Neuronal stem cell (in vitro differentiated cells): ENCODE measurements around the gene PSMA8.
"Not testable (repeated sequence)": the region's sequence is repeated elsewhere in the genome, so short reads cannot be mapped to it uniquely, and the experiment has no call there.

Experiments used
- DNase-seq: peaks from one replicate; pipeline ENCODE4 v3.0.0-alpha.2; 2013; ENCODE audit warnings: low spot score
- H2AFZ ChIP-seq: one replicate; pipeline ENCODE4 v1.6.1; 2013; ENCODE audit warnings: mild to moderate bottlenecking, low read length, inconsistent platforms
- H2AK5ac ChIP-seq: 2 replicates; pipeline ENCODE4 v1.6.1; 2013; ENCODE audit warnings: low read depth, mild to moderate bottlenecking, inconsistent platforms, low read length, moderate library complexity, mixed read lengths
- H2BK120ac ChIP-seq: 2 replicates; pipeline ENCODE4 v1.6.1; 2013; ENCODE audit warnings: low read depth, mild to moderate bottlenecking, inconsistent platforms, low read length, moderate library complexity, mixed read lengths
- H2BK12ac ChIP-seq: one replicate; pipeline ENCODE4 v1.6.1; 2013; ENCODE audit warnings: low read length, inconsistent platforms
- H2BK15ac ChIP-seq: 2 replicates; pipeline ENCODE4 v1.6.1; 2013; ENCODE audit warnings: mild to moderate bottlenecking, low read length, inconsistent platforms, mixed read lengths
- H2BK5ac ChIP-seq: one replicate; pipeline ENCODE4 v1.6.1; 2013; ENCODE audit warnings: inconsistent platforms, mild to moderate bottlenecking, low read length, moderate library complexity
- H3K14ac ChIP-seq: one replicate; pipeline ENCODE4 v1.6.1; 2013; ENCODE audit warnings: low read length, inconsistent platforms
- H3K18ac ChIP-seq: 2 replicates; pipeline ENCODE4 v1.6.1; 2013; ENCODE audit warnings: low read length, inconsistent platforms
- H3K23ac ChIP-seq: 2 replicates; pipeline ENCODE4 v1.6.1; 2013; ENCODE audit warnings: low read depth, mild to moderate bottlenecking, mixed read lengths, low read length, inconsistent platforms; ENCODE audit not compliant: poor library complexity
- H3K27ac ChIP-seq: replicated peaks from 3 replicates; pipeline ENCODE4 v1.5.1; 2013; ENCODE audit warnings: low read length, inconsistent platforms
- H3K27me3 ChIP-seq, 3 experiments: 2 replicates each; pipeline ENCODE4 v1.6.1; 2013; ENCODE audit warnings: low read length in 3 of 3, mild to moderate bottlenecking in 2 of 3, inconsistent platforms in 1 of 3, low read depth in 1 of 3, mixed read lengths in 1 of 3, moderate library complexity in 1 of 3; ENCODE audit not compliant: control insufficient read depth in 3 of 3, insufficient read depth in 3 of 3
- H3K36me3 ChIP-seq, 2 donors: replicated peaks in 1 of 2; 2 replicates each; pipeline ENCODE4 v1.6.1; 2013; ENCODE audit warnings: low read length in 2 of 2; ENCODE audit not compliant: control insufficient read depth in 2 of 2, insufficient read depth in 2 of 2
- H3K4ac ChIP-seq: 2 replicates; pipeline ENCODE4 v1.6.1; 2013; ENCODE audit warnings: inconsistent platforms, mild to moderate bottlenecking, low read length, moderate library complexity
- H3K4me1 ChIP-seq, 2 donors: 1 replicate in 1 of 2; 2 replicates in 1 of 2; pipeline ENCODE4 v1.6.1; 2013; ENCODE audit warnings: low read length in 2 of 2, low read depth in 1 of 2; ENCODE audit not compliant: control insufficient read depth in 2 of 2, insufficient read depth in 1 of 2
- H3K4me2 ChIP-seq: one replicate; pipeline ENCODE4 v1.6.1; 2013; ENCODE audit warnings: mild to moderate bottlenecking, low read length, inconsistent platforms; ENCODE audit not compliant: insufficient read depth, poor library complexity, severe bottlenecking
- H3K4me3 ChIP-seq, 2 donors: 2 replicates each; pipeline ENCODE4 v1.5.1; 2013; ENCODE audit warnings: low read length in 2 of 2, mild to moderate bottlenecking in 2 of 2, inconsistent platforms in 1 of 2, moderate library complexity in 1 of 2
- H3K79me1 ChIP-seq: one replicate; pipeline ENCODE4 v1.6.1; 2013; ENCODE audit warnings: low read depth, mild to moderate bottlenecking, inconsistent platforms, low read length, moderate library complexity
- H3K9ac ChIP-seq: one replicate; pipeline ENCODE4 v1.6.1; 2013; ENCODE audit warnings: mild to moderate bottlenecking, low read depth, low read length, inconsistent platforms; ENCODE audit not compliant: poor library complexity
- H3K9me3 ChIP-seq, 2 donors: replicated peaks in 1 of 2; 2 replicates each; pipeline versions ENCODE3 to v1.6.1; 2013; ENCODE audit warnings: low read length in 2 of 2, mild to moderate bottlenecking in 2 of 2, inconsistent platforms in 1 of 2, low read depth in 1 of 2, mixed read lengths in 1 of 2, moderate library complexity in 1 of 2; ENCODE audit not compliant: control insufficient read depth in 2 of 2, insufficient read depth in 1 of 2
- H4K8ac ChIP-seq: one replicate; pipeline ENCODE4 v1.6.1; 2013; ENCODE audit warnings: low read depth, mild to moderate bottlenecking, inconsistent platforms, low read length, moderate library complexity
- H4K91ac ChIP-seq: one replicate; pipeline ENCODE4 v1.6.1; 2013; ENCODE audit warnings: low read length, low read depth, mild to moderate bottlenecking, inconsistent platforms; ENCODE audit not compliant: poor library complexity
- WGBS, 2 donors: extraction: QIAGEN DNeasy Blood & Tissue Kit; methylation state at CpG; one replicate each; pipeline ENCODE4 v1.1.7; 2013; ENCODE audit warnings: missing lambda C conversion rate in 2 of 2, mixed read lengths in 1 of 2; ENCODE audit not compliant: insufficient read length in 2 of 2, insufficient replicate concordance in 1 of 2; ENCODE audit errors: extremely low coverage in 2 of 2; 5-methylcytosine and 5-hydroxymethylcytosine counted together

The PSMA8 gene

DNA sequence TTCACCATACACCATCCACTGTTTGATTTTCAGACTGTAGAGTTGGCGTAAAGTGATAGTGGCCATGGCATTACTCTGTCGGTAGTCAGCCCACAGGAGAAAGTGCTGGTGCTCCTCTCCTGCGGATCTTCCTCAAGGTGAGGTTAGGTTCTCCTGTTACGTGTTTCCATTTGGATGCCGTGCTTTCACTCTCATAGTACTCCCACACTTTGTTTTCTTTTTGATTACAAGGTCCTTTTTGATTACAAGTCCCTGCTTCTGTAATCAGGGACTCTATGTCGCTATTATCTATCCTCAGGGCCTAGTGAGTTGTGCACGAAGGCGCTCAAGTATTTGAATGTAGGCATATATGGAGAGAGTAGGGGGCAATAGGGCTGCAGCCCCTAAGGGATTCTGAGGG, 96.8 kb downstream of the PSMA8 start:
- Histone ChIP-seq H2BK15ac (no peak overlapping the region), H3K36me3 (no peaks in the 10 kb centered on the region), H2AFZ (no peak overlapping the region), H2BK12ac (no peak overlapping the region), H2BK5ac (no peak overlapping the region), H3K4me3 (peak overlapping the region in 1 of 2 donors; percentile 58), H3K18ac (no peak overlapping the region), H3K4me2 (no peak overlapping the region), H2BK120ac (no peak overlapping the region), H3K4ac (no peak overlapping the region), H3K27me3 (peaks cover 0 to 22% (median 9%) of the 10 kb centered on the region in 3 experiments), H3K9ac (no peak overlapping the region), H3K79me1 (no peaks in the 10 kb centered on the region), H4K91ac (no peak overlapping the region), H3K14ac (no peak overlapping the region), H4K8ac (no peak overlapping the region), H2AK5ac (no peak overlapping the region), H3K4me1 (peaks cover 4 to 7% of the 10 kb centered on the region in 2 donors), H3K9me3 (no peaks in the 10 kb centered on the region), H3K23ac (no peak overlapping the region), H3K27ac (no peak overlapping the region)
- WGBS, 2 donors = no CpG with 5 or more reads among the region's 8 CpGs
- DNase-seq = no peak

- Histone ChIP-seq H2AK5ac (no peak overlapping the region), H3K27ac (no peak overlapping the region), H2AFZ (peak overlapping the region; percentile 59), H3K23ac (no peak overlapping the region), H4K91ac (no peak overlapping the region), H2BK120ac (no peak overlapping the region), H3K14ac (no peak overlapping the region), H2BK5ac (no peak overlapping the region), H4K8ac (no peak overlapping the region), H2BK12ac (no peak overlapping the region), H3K4me1 (peaks cover 4 to 7% of the 10 kb centered on the region in 2 donors), H3K9me3 (no peaks in the 10 kb centered on the region), H3K4me3 (no peak overlapping the region), H3K18ac (no peak overlapping the region), H3K79me1 (no peaks in the 10 kb centered on the region), H3K27me3 (peaks cover 0 to 8% (median 0%) of the 10 kb centered on the region in 3 experiments), H2BK15ac (no peak overlapping the region), H3K9ac (no peak overlapping the region), H3K36me3 (no peaks in the 10 kb centered on the region), H3K4me2 (no peak overlapping the region), H3K4ac (no peak overlapping the region)
- DNase-seq = no peak
- no CpG with 5 or more reads among the region's 5 CpGs for WGBS, 2 donors
Measured at GRCh38 chr18:26233208-26233607, 99.5 kb downstream of the PSMA8 start.

- WGBS, 2 donors = no CpG with 5 or more reads among the region's 2 CpGs
- not testable (repeated sequence) for H3K23ac ChIP-seq, H3K14ac ChIP-seq, H3K4me2 ChIP-seq, H3K4ac ChIP-seq, H3K79me1 ChIP-seq, H2BK15ac ChIP-seq, H2AFZ ChIP-seq, H3K9me3 ChIP-seq, H2BK120ac ChIP-seq, H3K27ac ChIP-seq, H3K4me1 ChIP-seq, H3K4me3 ChIP-seq, H3K27me3 ChIP-seq, H3K18ac ChIP-seq, H4K8ac ChIP-seq, H3K36me3 ChIP-seq, H2AK5ac ChIP-seq, H3K9ac ChIP-seq, H2BK12ac ChIP-seq, DNase-seq, H2BK5ac ChIP-seq, H4K91ac ChIP-seq
Measured at GRCh38 chr18:26237363-26237762, 103.7 kb downstream of the PSMA8 start.

DNA sequence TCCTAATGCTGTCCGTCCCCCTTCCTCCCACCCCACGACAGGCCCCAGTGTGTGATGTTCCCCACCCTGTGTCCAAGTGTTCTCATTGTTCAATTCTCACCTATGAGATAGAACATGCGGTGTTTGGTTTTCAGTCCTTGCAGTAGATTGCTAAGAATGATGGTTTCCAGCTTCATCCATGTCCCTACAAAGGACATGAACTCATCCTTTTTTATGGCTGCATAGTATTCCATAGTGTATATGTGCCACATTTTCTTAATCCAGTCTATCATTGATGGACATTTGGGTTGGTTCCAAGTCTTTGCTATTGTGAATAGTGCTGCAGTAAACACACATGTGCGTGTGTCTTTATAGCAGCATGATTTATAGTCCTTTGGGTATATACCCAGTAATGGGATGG, 105.0 kb downstream of the PSMA8 start:
- H3K79me1 ChIP-seq, H3K27ac ChIP-seq, H3K9me3 ChIP-seq, H3K14ac ChIP-seq, H3K4me2 ChIP-seq, H3K27me3 ChIP-seq, H3K4me1 ChIP-seq, H2AK5ac ChIP-seq, H2AFZ ChIP-seq, DNase-seq, H4K91ac ChIP-seq, H2BK5ac ChIP-seq, H2BK120ac ChIP-seq, H3K23ac ChIP-seq, H4K8ac ChIP-seq, H3K9ac ChIP-seq, H3K4me3 ChIP-seq, H3K4ac ChIP-seq, H2BK15ac ChIP-seq, H3K18ac ChIP-seq, H2BK12ac ChIP-seq, H3K36me3 ChIP-seq: not testable (repeated sequence)
- whole genome bisulfite sequencing, 2 donors = no CpG with 5 or more reads among the region's 4 CpGs
